Progenitor cell of endocrine pancreas (in vitro differentiated cells): ENCODE data around the gene GLI2. TPM values are rescaled to one million over a fixed set of nuclear protein-coding genes. Genes with fewer than 3 reads are reported as not detected.

Experiments
- DNase-seq: peaks from one replicate; pipeline ENCODE4 v3.0.0; 2021; ENCODE audit warnings: low spot score; ENCODE audit not compliant: unreplicated experiment
- H3K27ac Mint-ChIP-seq: 2 replicates; pipeline ENCODE4 v1.8.0; 2021; ENCODE audit warnings: mild to moderate bottlenecking, moderate library complexity, mixed read lengths
- H3K27me3 Mint-ChIP-seq: 2 replicates; pipeline ENCODE4 v1.8.0; 2021; ENCODE audit warnings: mixed read lengths
- H3K36me3 Mint-ChIP-seq: 2 replicates; pipeline ENCODE4 v1.8.0; 2022; ENCODE audit warnings: mixed read lengths; ENCODE audit not compliant: insufficient read depth
- H3K4me1 Mint-ChIP-seq: 2 replicates; pipeline ENCODE4 v1.8.0; 2021; ENCODE audit warnings: low read depth, mixed read lengths
- H3K4me3 Mint-ChIP-seq: 2 replicates; pipeline ENCODE4 v1.8.0; 2021; ENCODE audit warnings: low read depth, mild to moderate bottlenecking, moderate library complexity, mixed read lengths
- H3K9me3 Mint-ChIP-seq: 2 replicates; pipeline ENCODE4 v1.8.0; 2021; ENCODE audit warnings: low read depth, mixed read lengths
- total RNA-seq: library from RNA; stranded (reverse); gene quantifications from 2 replicates; pipeline ENCODE4 v1.2.1, GENCODE V29; 2021
- TF ChIP-seq, protein P1 (sequence below): fragments of 200-600 bp; sonication (generic); IDR thresholded peaks from one replicate; pipeline ENCODE4 v1.5.0; 2021; ENCODE audit warnings: antibody characterized with exemption, mild to moderate bottlenecking; ENCODE audit not compliant: unreplicated experiment

GLI2 gene
- total RNA-seq, 1 donor from 2014 or later, result 2.3 TPM

DNA sequence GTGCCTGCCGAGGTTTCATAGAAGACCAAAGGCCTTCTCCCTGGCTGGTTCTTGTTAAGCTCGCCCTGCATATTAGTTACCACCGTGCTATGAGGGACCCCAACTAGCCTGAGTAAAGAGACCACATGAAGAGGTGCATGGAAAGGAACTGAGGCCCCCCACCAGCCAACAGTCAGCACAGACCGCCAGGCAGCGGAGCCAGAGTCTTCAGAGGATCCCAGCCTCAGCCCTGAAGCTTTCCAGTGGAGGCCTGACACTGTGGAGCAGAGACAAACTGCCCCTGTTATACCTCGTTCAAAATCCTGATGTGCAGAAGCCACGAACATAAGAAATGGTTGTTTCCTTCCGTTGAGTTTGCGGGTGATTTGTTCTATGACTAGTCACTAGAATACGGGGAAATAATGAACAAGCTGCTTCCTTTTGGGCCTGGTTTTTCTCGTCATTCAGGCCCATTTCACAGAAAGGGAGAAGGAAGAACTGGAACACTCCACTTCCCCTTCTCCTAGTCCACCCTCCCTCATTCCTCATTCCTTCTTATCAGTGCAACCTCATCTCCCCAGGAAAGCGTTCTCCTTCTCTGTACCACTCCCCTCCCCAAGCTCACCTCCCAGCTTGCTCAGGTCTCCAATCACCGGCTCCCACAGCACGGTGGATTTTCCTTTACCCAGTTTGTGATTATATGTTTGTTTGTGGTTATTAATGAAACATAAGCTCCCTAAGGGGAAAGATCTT lies 3.0 kb upstream of the GLI2 start:
- Mint-ChIP-seq H3K27me3 (peaks cover 72% of the 10 kb centered on the region), H3K9me3 (no peaks in the 10 kb centered on the region), H3K27ac (no peak overlapping the region), H3K4me1 (peaks cover 7% of the 10 kb centered on the region), H3K4me3 (no peak overlapping the region), H3K36me3 (no peaks in the 10 kb centered on the region)
- TF ChIP-seq, protein P1, sequence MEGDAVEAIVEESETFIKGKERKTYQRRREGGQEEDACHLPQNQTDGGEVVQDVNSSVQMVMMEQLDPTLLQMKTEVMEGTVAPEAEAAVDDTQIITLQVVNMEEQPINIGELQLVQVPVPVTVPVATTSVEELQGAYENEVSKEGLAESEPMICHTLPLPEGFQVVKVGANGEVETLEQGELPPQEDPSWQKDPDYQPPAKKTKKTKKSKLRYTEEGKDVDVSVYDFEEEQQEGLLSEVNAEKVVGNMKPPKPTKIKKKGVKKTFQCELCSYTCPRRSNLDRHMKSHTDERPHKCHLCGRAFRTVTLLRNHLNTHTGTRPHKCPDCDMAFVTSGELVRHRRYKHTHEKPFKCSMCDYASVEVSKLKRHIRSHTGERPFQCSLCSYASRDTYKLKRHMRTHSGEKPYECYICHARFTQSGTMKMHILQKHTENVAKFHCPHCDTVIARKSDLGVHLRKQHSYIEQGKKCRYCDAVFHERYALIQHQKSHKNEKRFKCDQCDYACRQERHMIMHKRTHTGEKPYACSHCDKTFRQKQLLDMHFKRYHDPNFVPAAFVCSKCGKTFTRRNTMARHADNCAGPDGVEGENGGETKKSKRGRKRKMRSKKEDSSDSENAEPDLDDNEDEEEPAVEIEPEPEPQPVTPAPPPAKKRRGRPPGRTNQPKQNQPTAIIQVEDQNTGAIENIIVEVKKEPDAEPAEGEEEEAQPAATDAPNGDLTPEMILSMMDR, result no peak
- no peak for DNase-seq

DNA sequence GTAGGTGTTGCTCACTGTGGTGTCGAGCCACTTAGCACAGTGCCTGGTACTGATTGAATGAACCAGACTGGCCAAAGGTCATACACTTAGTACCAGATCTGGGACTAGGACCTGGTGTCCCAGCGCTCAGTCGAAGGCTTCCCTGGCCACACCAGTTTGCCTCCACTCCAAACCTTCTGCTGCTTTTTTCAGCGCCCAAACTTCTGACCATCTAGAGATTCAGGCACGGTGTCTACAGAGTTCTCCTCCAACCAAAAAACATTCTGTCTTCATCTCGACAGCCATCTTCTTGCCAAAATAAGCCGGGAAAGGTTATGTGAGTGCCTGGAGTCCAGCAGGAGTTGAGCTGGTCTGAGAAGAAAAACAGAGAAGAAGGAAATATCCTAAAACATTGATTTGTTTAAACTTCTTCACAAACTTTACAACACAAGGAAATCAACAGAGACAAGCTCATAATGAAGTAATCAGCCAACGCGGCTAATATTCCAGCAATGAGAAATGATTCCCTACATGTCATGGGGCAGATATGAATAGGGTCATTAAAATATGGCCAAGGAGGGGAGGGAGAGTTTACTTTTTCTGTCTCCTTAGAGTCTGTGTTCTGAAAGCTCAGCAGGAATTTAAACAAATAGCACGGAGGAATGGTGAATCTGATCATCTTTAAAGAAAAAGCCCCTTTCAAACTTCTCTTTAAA lies 2.3 kb upstream of the GLI2 start:
- peaks cover 79% of the 10 kb centered on the region for H3K27me3 Mint-ChIP-seq
- no peaks in the 10 kb centered on the region for H3K36me3 Mint-ChIP-seq
- no peak for DNase-seq
- H3K4me1 Mint-ChIP-seq, result peaks cover 10% of the 10 kb centered on the region
- H3K9me3 Mint-ChIP-seq, result no peaks in the 10 kb centered on the region
- H3K27ac Mint-ChIP-seq, result no peak overlapping the region
- TF ChIP-seq, protein P1, result no peak
- H3K4me3 Mint-ChIP-seq, result no peak overlapping the region

DNA sequence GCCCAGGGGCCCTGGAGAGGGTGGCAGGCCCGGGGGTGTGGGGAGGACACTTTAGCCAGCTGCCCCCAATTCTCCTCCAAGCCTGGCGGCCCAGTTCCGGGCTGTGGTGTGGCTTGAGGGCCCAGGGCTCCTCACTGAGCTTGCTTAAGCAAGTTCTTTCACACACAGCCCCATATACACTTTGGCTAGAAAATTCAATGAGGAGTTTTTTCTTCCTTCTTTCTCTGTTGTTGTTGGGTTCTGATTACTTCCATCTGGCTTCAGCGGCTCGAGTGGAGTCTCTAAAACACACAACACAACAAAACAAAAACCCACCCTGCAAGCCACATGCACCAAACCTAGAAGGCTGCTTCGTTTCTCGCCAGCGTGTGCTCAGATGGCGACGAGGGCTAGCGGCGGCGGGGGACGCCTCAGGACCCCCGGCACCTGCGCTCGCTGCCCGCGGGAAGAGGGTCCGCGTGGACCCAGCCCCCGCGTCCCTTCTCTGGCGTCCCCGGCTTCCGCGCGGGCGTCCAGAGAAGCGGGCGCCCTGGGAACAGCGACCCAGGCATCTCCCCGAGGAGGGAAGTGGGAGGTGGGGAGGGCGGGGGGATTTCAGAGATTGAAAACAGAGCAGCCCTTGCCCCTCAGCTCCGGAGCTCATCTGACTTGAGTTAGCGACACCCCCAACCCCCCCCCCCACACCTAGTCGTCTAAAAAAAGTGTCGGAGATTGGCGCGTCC lies 577 bp upstream of the GLI2 start:
- TF ChIP-seq, protein P1, result no peak
- no peaks in the 10 kb centered on the region for H3K36me3 Mint-ChIP-seq
- H3K27ac Mint-ChIP-seq, result no peak overlapping the region
- DNase-seq, result peak; percentile 10
- H3K27me3 Mint-ChIP-seq, result peaks cover 79% of the 10 kb centered on the region
- no peak overlapping the region for H3K4me3 Mint-ChIP-seq
- H3K4me1 Mint-ChIP-seq, result peaks cover 22% of the 10 kb centered on the region
- no peaks in the 10 kb centered on the region for H3K9me3 Mint-ChIP-seq

DNA sequence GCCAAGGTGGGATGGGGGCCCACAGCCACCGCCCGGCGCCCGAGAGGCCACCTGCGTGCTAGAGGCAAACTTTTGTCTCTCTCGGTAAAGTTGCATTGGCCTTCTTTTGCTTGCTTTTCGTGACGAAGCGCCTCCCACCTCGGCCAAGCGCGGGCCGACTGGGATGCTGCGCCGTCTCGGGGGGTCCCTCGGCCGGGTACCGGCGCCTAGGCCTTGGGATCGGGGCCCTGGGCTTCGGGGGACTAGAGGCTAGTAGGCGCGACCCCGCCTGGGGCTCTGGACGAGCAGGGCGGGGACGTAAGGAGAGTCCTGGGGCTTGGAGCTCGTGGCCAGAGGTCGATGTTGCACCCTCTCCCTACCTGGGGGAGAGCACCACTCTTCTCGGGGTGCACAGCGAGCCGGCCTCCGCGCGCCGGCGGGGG lies 545 bp downstream of the GLI2 start:
- no peaks in the 10 kb centered on the region for H3K9me3 Mint-ChIP-seq
- H3K27me3 Mint-ChIP-seq, result peaks cover 82% of the 10 kb centered on the region
- peaks cover 30% of the 10 kb centered on the region for H3K4me1 Mint-ChIP-seq
- peak; percentile 10 for DNase-seq
- H3K4me3 Mint-ChIP-seq, result peak overlapping the region; percentile 59
- no peaks in the 10 kb centered on the region for H3K36me3 Mint-ChIP-seq
- TF ChIP-seq, protein P1, result no peak
- no peak overlapping the region for H3K27ac Mint-ChIP-seq

DNA sequence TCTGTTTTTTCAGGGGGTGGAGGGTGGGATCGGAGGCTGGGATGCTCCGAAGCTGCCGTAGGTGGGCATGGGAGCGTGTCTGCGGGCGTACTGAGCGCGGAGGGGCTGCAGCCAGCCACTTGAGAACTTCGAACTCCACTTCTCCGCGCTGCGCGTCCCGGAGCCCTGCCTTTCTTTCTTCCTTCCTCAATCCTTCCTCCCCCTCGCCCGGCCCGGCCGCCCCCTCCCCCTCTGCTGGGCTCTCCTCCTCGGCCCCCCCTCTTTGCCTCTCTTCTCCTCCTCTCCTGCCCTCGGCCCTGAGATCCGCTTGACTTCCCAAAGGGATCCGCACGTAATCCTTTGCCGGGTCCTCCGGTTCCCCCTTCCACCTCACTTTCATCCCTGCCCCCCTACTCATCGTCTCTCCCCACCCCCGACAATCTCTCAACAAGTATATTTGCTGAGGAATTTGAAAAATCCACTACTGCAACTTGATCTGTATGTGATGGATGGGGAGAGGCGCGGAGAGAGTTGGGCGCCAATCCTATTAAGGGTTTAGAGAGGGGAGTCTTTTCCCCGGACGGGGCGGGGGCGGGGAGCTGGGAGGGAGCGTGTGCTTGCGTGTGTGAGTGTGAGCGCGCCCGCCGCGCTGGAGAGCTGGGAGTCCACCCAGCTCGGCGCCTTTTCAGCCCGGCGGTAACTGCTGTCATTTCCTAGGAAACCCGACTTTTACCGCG lies 1.1 kb downstream of the GLI2 start:
- peaks cover 31% of the 10 kb centered on the region for H3K4me1 Mint-ChIP-seq
- peak overlapping the region; percentile 59 for H3K4me3 Mint-ChIP-seq
- peak; percentile 10 for DNase-seq
- peaks cover 78% of the 10 kb centered on the region for H3K27me3 Mint-ChIP-seq
- no peak overlapping the region for H3K27ac Mint-ChIP-seq
- H3K36me3 Mint-ChIP-seq, result no peaks in the 10 kb centered on the region
- TF ChIP-seq, protein P1, result no peak
- no peaks in the 10 kb centered on the region for H3K9me3 Mint-ChIP-seq
